Muscle of leg (tissue), 16 donors: Measurements from ENCODE around the gene C5orf34. TPM values are rescaled to one million over a fixed set of nuclear protein-coding genes. Genes with fewer than 3 reads are reported as not detected.
A peak's percentile ranks its signal among the peaks of the same experiment; 100 is the strongest.
"Not testable (repeated sequence)": the region's sequence is repeated elsewhere in the genome, so short reads cannot be mapped to it uniquely, and the experiment has no call there.

ENCODE experiments used
- DNase-seq: peaks from one replicate; pipeline ENCODE4 v3.0.0; 2013
- H3K27ac ChIP-seq: one replicate; pipeline ENCODE4 v1.5.1; 2013; ENCODE audit warnings: mild to moderate bottlenecking, low read length, control low read depth
- H3K27me3 ChIP-seq: one replicate; pipeline ENCODE4 v1.6.1; 2013; ENCODE audit warnings: low read length; ENCODE audit not compliant: control insufficient read depth, insufficient read depth
- H3K36me3 ChIP-seq: one replicate; pipeline ENCODE4 v1.6.1; 2013; ENCODE audit warnings: low read length; ENCODE audit not compliant: control insufficient read depth, insufficient read depth
- H3K4me1 ChIP-seq: one replicate; pipeline ENCODE4 v1.6.1; 2013; ENCODE audit warnings: low read length; ENCODE audit not compliant: control insufficient read depth, insufficient read depth
- H3K4me3 ChIP-seq: one replicate; pipeline ENCODE4 v1.5.1; 2013; ENCODE audit warnings: low read length, control low read depth
- H3K9me3 ChIP-seq: replicated peaks from 2 replicates; pipeline ENCODE4 v1.6.1; 2013; ENCODE audit warnings: low read depth, low read length; ENCODE audit not compliant: control insufficient read depth
- WGBS: methylation state at CpG from one replicate; pipeline ENCODE4 v1.1.5; 2013; ENCODE audit warnings: missing lambda C conversion rate; ENCODE audit not compliant: insufficient coverage; 5-methylcytosine and 5-hydroxymethylcytosine counted together
- long read RNA-seq, 11 donors: transcript quantifications; one replicate each; lab custom pipeline, GENCODE V29; 2026
- polyA plus RNA-seq, 8 donors: library from polyadenylated mRNA; unstranded; fragments of 120-200 nt; gene quantifications; one replicate each; pipeline versions ENCODE4 v1.2.1 to v1.2.3, GENCODE V29; 2013; ENCODE audit warnings: inconsistent platforms in 1 of 8, low replicate concordance in 1 of 8; ENCODE audit not compliant: insufficient read length in 8 of 8, insufficient read depth in 1 of 8
- total RNA-seq: library from RNA; stranded (reverse); fragments of 120-200 nt; gene quantifications from one replicate; pipeline ENCODE4 v1.2.4, GENCODE V29; 2013

C5orf34 gene
- 4.5 TPM for total RNA-seq
- polyA plus RNA-seq, result 1 to 10 TPM; 3.2 to 4.9 (median 4.0) TPM
- long read RNA-seq, donor 1, result 0 reads
- long read RNA-seq, donor 2, result 0 reads
- long read RNA-seq, donor 3, result 0 reads
- long read RNA-seq, donor 4, result 0 reads
- long read RNA-seq, donor 5, result 0 reads
- long read RNA-seq, donor 6, result 0 reads
- long read RNA-seq, donor 7, partial matches to known transcripts, result 0 of 1 reads
- long read RNA-seq, donor 7, other reads (novel, unspliced or antisense), result 0 of 1 reads
- long read RNA-seq, donor 8, result 0 reads
- long read RNA-seq, donor 9, partial matches to known transcripts, result 0 of 1 reads
- long read RNA-seq, donor 9, other reads (novel, unspliced or antisense), result 0 of 1 reads
- long read RNA-seq, donor 10, partial matches to known transcripts, result 0 of 4 reads
- long read RNA-seq, donor 10, other reads (novel, unspliced or antisense), result 0 of 4 reads
- long read RNA-seq, donor 11, result 0 reads

- peak within 1 kb of the TSS; percentile 91 for H3K27ac ChIP-seq
- H3K9me3 ChIP-seq, result no peaks in the 10 kb centered on the region
- DNase-seq, result peak; percentile 99
- H3K27me3 ChIP-seq, result no peaks in the 10 kb centered on the region
- no peaks in the 10 kb centered on the region for H3K36me3 ChIP-seq
- H3K4me1 ChIP-seq, result peaks cover 2% of the 10 kb centered on the region
- WGBS, result 3% methylated on average over 11 of the region's 35 CpGs
- H3K4me3 ChIP-seq, result peak within 1 kb of the TSS; percentile 54
These were observed at the start of gene C5orf34 for GRCh38 chr5:43514816-43515677. Gene C5orf34 (minus strand): TSS chr5:43515148. CDS start chr5:43509339, 5,809 bp downstream.

- H3K27me3 ChIP-seq, result peaks cover 2% of the 10 kb centered on the region
- no peak overlapping the region for H3K4me3 ChIP-seq
- no peaks in the 10 kb centered on the region for H3K9me3 ChIP-seq
- no peak for DNase-seq
- no peak overlapping the region for H3K27ac ChIP-seq
- no peaks in the 10 kb centered on the region for H3K36me3 ChIP-seq
- no peaks in the 10 kb centered on the region for H3K4me1 ChIP-seq
- no CpG with 5 or more reads among the region's 5 CpGs for WGBS
These were observed 49.4 kb upstream of the C5orf34 start for GRCh38 chr5:43564289-43564850.

- Histone ChIP-seq H3K4me1 (no peaks in the 10 kb centered on the region), H3K27ac (no peak overlapping the region), H3K36me3 (no peaks in the 10 kb centered on the region), H3K4me3 (no peak overlapping the region), H3K27me3 (peaks cover 2% of the 10 kb centered on the region), H3K9me3 (no peaks in the 10 kb centered on the region)
- 62% methylated on average over 2 of the region's 3 CpGs for WGBS
- DNase-seq, result peak; percentile 9
These were observed 48.4 kb upstream of the C5orf34 start for GRCh38 chr5:43563321-43563720.

GRCh38 chr5:43561356-43561755 lies 46.4 kb upstream of the C5orf34 start:
- peaks cover 3% of the 10 kb centered on the region for H3K4me1 ChIP-seq
- DNase-seq, result no peak
- peaks cover 2% of the 10 kb centered on the region for H3K27me3 ChIP-seq
- H3K4me3 ChIP-seq, result no peak overlapping the region
- H3K27ac ChIP-seq, result no peak overlapping the region
- no peaks in the 10 kb centered on the region for H3K36me3 ChIP-seq
- H3K9me3 ChIP-seq, result no peaks in the 10 kb centered on the region

- 31% methylated on average over 2 of the region's 2 CpGs for WGBS
- Histone ChIP-seq H3K4me3 (no peak overlapping the region), H3K4me1 (peaks cover 3% of the 10 kb centered on the region), H3K27ac (no peak overlapping the region), H3K9me3 (no peaks in the 10 kb centered on the region), H3K27me3 (peaks cover 2% of the 10 kb centered on the region), H3K36me3 (no peaks in the 10 kb centered on the region)
- no peak for DNase-seq
These were observed 45.2 kb upstream of the C5orf34 start for GRCh38 chr5:43560128-43560527.

GRCh38 chr5:43556857-43557542 lies 42.1 kb upstream of the C5orf34 start, which contains the start of gene PAIP1:
Gene PAIP1 (minus strand): TSS chr5:43557077. CDS start chr5:43556846, 231 bp downstream.
- Histone ChIP-seq H3K4me1 (peaks cover 3% of the 10 kb centered on the region), H3K27ac (peak within 1 kb of the TSS; percentile 85), H3K4me3 (peak within 1 kb of the TSS; percentile 82), H3K27me3 (peaks cover 2% of the 10 kb centered on the region), H3K9me3 (no peaks in the 10 kb centered on the region), H3K36me3 (peaks cover 3% of the 10 kb centered on the region)
- WGBS, result under 1% methylated on average over 77 of the region's 79 CpGs
- DNase-seq, result peak; percentile 95

- H3K36me3 ChIP-seq, H3K9me3 ChIP-seq, DNase-seq, H3K4me1 ChIP-seq, H3K27me3 ChIP-seq: not testable (repeated sequence)
- WGBS, result 0% methylated on average over 15 of the region's 30 CpGs
- Histone ChIP-seq H3K4me3 (peak overlapping the region; percentile 82), H3K27ac (peak overlapping the region; percentile 85)
These were observed 41.6 kb upstream of the C5orf34 start for GRCh38 chr5:43556607-43556856.

- Histone ChIP-seq H3K27ac (peak overlapping the region; percentile 80), H3K9me3 (no peaks in the 10 kb centered on the region), H3K4me3 (peak overlapping the region; percentile 82), H3K36me3 (peaks cover 7% of the 10 kb centered on the region), H3K27me3 (peaks cover 2% of the 10 kb centered on the region), H3K4me1 (peaks cover 3% of the 10 kb centered on the region)
- WGBS, result under 1% methylated on average over 33 of the region's 44 CpGs
- DNase-seq, result peak; percentile 60
These were observed 41.1 kb upstream of the C5orf34 start for GRCh38 chr5:43555895-43556606.

- peaks cover 12% of the 10 kb centered on the region for H3K36me3 ChIP-seq
These were observed 39.5 kb upstream of the C5orf34 start for GRCh38 chr5:43554497-43554896.

More at GRCh38 chr5:43554497-43554896, 39.5 kb upstream of the C5orf34 start:
- DNase-seq, result no peak
- Histone ChIP-seq H3K9me3 (no peaks in the 10 kb centered on the region), H3K27me3 (no peaks in the 10 kb centered on the region), H3K4me1 (peaks cover 3% of the 10 kb centered on the region), H3K4me3 (no peak overlapping the region), H3K27ac (no peak overlapping the region)
- WGBS, result no CpG with 5 or more reads among the region's 1 CpG
